ENCODE measurements around the gene MAGEL2.
A peak's percentile ranks its signal among the peaks of the same experiment; 100 is the strongest.

Gene MAGEL2

DNA sequence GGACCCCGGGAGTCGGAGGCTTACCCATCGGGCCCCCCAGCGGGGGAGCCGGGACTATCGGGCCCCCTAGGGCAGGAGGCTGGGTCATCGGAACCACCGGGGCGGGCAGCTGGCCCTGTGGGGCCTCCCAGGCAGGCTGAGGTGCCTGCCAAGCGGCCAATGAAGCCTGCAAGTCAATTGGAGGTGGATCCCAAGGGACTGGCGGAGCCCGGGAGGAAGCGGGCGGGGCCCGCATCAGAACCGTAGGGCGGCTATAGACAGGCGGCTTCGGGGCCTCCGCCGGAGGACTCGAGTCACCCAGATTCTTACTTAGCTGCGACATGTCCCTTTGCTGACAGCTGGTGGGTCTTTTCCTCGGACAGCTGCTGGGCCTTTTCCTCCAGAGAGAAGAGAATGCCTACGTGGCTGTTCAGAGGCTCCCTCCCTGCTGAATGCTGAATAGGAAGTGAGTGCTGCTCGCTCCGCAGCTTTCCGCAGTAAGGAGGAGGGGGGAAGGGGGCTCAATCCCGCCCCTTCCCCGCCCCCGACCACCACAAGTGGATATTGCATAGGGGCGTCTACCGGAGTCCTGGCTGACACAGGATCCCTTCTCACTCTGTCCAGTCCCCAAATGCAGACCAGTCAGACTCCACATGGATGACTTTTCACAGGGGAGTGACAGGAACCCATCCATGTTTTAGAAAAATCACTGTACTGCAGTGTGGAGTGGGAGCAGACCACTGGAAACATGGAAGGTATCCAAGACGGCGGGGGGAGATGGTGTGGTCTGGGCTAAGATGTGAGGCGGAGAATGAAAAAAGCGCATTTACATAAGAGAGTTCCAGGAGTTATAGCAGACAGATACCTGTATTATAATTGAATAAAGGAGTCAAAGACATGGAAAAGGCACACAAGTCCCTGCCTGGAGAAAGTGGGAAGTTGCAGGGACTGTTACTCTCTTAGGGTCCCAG, at the start of gene MAGEL2:
TSS of gene MAGEL2 (minus strand) at position 447 of the 950 bp plus-strand sequence. CDS start at position 322, 125 bp downstream.
- peaks cover 0 to 49% of the 10 kb centered on the region in 2 donors for H3K27me3 ChIP-seq
- H3K4me1 ChIP-seq: peaks cover 0 to 3% (median 2%) of the 10 kb centered on the region in 4 donors
- H3K4me3 ChIP-seq: peak within 1 kb of the TSS in 1 of 2 donors; percentile 15
- no peak for DNase-seq
- no peaks in the 10 kb centered on the region for H3K36me3 ChIP-seq
- H3K9me3 ChIP-seq: no peaks in the 10 kb centered on the region
- intact Hi-C loops (cut with DNase I; ENCODE audit: low total_unique reads): loop anchor here (10.0 kb wide), 1 partner anchor 217 kb away; no protein-coding TSS in a partner anchor
- no peak within 1 kb of the TSS for H3K27ac ChIP-seq
- TF ChIP-seq, protein P1, sequence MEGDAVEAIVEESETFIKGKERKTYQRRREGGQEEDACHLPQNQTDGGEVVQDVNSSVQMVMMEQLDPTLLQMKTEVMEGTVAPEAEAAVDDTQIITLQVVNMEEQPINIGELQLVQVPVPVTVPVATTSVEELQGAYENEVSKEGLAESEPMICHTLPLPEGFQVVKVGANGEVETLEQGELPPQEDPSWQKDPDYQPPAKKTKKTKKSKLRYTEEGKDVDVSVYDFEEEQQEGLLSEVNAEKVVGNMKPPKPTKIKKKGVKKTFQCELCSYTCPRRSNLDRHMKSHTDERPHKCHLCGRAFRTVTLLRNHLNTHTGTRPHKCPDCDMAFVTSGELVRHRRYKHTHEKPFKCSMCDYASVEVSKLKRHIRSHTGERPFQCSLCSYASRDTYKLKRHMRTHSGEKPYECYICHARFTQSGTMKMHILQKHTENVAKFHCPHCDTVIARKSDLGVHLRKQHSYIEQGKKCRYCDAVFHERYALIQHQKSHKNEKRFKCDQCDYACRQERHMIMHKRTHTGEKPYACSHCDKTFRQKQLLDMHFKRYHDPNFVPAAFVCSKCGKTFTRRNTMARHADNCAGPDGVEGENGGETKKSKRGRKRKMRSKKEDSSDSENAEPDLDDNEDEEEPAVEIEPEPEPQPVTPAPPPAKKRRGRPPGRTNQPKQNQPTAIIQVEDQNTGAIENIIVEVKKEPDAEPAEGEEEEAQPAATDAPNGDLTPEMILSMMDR (IDR thresholded peaks at IDR 0.05): no peak

DNA sequence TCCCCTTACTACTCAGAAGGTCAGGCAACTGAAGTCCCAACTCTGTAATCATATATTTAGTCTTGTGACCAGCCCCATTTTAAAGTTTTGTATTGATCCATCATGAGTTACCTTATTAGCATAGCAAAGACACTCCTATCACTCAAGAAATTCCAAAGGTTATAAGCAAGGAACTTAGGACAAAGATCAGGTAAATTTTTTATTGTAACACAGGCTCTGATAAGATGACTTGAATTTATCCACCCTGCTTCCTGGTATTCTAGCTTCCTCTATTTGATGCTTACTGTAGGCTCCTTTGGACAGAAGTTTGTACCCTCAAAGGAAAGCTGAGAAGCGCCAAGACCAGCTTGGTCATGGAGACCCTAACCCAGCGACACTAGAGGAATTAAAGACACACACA, 47.6 kb upstream of the MAGEL2 start:
- intact Hi-C loops (cut with DNase I; ENCODE audit: low total_unique reads): no loop called here
- no peaks in the 10 kb centered on the region for H3K36me3 ChIP-seq
- no peak overlapping the region for H3K27ac ChIP-seq
- no peaks in the 10 kb centered on the region for H3K4me1 ChIP-seq
- H3K4me3 ChIP-seq: no peak overlapping the region
- TF ChIP-seq, protein P1 (IDR thresholded peaks at IDR 0.05): no peak
- no peaks in the 10 kb centered on the region for H3K9me3 ChIP-seq
- no peak for DNase-seq
- no peaks in the 10 kb centered on the region for H3K27me3 ChIP-seq

DNA sequence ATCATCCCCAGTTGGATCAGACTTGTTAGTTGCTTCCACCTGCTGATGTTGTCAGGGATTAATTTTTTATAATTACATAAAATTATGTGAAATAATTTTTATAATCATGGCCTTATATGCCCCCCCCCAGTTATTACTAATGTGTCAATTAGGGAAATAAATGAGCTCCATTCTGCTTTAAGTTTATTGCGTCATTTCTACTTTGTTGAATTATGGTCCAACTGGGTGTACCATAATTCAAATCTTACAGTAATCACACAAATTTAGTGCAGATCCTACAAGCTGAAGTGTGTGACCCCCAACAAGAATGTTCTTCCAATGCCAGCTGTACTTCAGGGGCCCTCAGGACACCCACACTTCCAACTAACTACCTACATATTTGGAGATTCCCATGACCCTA, 46.9 kb upstream of the MAGEL2 start:
- Histone ChIP-seq H3K4me1 (no peaks in the 10 kb centered on the region), H3K27ac (no peak overlapping the region), H3K36me3 (no peaks in the 10 kb centered on the region), H3K4me3 (no peak overlapping the region), H3K27me3 (no peaks in the 10 kb centered on the region), H3K9me3 (no peaks in the 10 kb centered on the region)
- TF ChIP-seq, protein P1 (IDR thresholded peaks at IDR 0.05): no peak
- intact Hi-C loops (cut with DNase I; ENCODE audit: low total_unique reads): loop anchor here (5.0 kb wide), 1 partner anchor 767 kb away; no protein-coding TSS in a partner anchor
- DNase-seq: no peak

DNA sequence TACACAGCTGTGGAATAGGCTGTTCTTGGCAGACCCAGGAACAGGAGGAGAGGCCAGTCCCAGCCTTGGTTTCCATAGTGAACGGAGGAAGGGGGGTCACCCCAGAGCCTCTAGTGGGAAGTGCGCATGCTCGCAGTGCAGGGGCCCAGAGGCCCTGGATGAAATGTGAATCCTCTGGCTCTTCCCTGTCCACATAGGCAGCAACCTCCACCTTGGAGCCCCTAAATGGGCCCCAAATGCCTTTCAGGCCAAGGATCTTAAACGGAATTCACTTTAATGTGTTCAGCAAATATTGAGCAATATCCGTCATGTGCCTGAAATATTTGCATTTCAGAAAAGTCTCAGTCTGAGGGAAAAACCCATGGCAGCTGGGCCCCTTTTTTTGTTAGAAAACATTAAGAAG, 42.8 kb upstream of the MAGEL2 start:
- intact Hi-C loops (cut with DNase I; ENCODE audit: low total_unique reads): loop anchor here (5.0 kb wide), 1 partner anchor 763 kb away; no protein-coding TSS in a partner anchor
- DNase-seq: peak; percentile 45 to 69
- H3K4me1 ChIP-seq: peaks cover 0 to 4% (median 0%) of the 10 kb centered on the region in 4 donors
- TF ChIP-seq, protein P1 (IDR thresholded peaks at IDR 0.05): no peak
- H3K27me3 ChIP-seq: no peaks in the 10 kb centered on the region
- H3K9me3 ChIP-seq: no peaks in the 10 kb centered on the region
- H3K27ac ChIP-seq: no peak overlapping the region
- no peak overlapping the region for H3K4me3 ChIP-seq
- no peaks in the 10 kb centered on the region for H3K36me3 ChIP-seq

DNA sequence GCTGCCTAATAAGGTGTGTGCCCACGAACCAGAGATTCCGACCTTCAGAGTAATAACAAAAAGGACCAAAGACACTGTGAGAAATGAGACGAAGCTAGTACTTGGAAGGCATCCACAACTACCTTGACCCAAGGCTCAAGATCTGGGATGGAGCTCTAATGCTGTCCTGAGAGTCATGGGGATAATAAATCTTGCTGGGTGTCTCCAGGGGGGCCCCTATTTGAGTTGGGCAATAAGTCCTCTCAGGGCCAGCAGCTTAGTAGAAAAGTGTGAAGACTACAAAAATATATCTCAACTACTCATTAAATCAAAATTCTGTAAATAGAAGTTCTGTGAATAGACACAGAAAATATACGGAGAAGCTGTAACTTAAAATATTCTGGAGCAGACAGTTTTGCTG, 42.3 kb upstream of the MAGEL2 start:
- Histone ChIP-seq H3K27me3 (no peaks in the 10 kb centered on the region), H3K4me3 (no peak overlapping the region), H3K9me3 (no peaks in the 10 kb centered on the region), H3K27ac (no peak overlapping the region), H3K4me1 (peaks cover 0 to 4% (median 0%) of the 10 kb centered on the region in 4 donors), H3K36me3 (no peaks in the 10 kb centered on the region)
- TF ChIP-seq, protein P1 (IDR thresholded peaks at IDR 0.05): no peak
- no peak for DNase-seq
- intact Hi-C loops (cut with DNase I; ENCODE audit: low total_unique reads): loop anchor here (5.0 kb wide), 1 partner anchor 763 kb away; no protein-coding TSS in a partner anchor
